ENCODE data around the gene CYP19A1.
"Not testable (repeated sequence)": the region's sequence is repeated elsewhere in the genome, so short reads cannot be mapped to it uniquely, and the experiment has no call there.

The CYP19A1 gene

DNA sequence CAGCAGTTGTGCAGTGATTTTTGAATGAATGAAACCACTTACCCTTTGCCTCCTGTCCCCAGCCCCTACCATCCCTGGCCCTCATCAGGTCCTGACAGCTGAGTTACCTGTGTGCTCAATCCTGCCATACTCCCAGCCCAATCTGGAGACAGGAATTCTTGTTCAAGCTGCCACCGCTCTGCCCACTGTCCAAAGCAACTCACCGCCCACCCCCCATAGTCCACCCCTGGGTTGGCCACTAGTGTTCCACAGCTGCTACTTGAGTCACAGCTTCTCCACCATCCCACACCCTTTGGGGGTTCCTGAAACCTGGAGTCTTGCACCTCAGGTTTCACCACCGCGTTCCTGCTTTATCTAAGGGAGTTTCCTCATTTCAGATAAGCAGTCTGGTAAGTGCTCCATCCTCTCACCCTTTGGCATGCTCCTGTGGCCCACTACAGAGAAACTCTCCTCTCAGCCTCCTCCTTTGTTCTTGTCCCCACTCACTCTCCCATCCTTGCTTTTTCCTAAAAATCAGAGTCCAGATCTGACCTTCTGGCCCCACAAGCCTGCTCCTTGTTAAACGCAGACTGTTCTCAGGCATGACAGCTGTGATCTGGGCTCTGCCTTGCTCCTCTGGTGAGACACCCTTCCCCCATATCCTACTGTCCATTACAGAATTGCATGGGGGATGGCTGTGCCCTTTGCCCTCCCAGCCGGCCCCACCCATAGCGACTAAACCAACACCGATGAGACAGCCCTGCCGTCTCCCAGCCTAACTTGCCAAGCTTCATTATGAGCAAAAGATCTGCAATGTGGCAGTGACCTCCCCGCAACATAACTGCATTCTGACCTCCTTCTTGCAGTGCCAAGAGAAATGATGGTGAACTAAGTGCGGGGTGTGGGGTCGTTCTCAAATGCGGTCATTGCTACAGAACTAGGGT, 50.0 kb downstream of the CYP19A1 start:
- no peak for DNase-seq

DNA sequence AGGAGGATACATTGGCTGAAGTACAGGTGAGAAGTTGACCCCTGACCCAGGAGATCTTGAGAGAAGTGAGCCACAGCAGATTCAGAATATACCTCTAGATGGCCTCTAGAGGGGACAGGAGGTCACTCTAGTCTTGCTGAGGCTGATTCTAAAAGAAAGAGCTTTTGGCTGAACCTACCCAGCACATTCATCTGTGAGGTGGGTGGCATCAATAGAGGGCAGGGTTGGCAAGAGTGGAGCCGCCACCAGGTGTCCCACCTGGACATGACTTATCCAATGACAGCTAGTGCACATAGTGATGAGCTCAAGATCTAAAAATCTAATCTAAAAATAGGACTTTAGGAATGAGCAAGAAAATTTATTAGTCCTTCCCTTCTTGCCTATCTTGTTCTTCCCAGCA, 51.6 kb downstream of the CYP19A1 start:
- DNase-seq: no peak

DNA sequence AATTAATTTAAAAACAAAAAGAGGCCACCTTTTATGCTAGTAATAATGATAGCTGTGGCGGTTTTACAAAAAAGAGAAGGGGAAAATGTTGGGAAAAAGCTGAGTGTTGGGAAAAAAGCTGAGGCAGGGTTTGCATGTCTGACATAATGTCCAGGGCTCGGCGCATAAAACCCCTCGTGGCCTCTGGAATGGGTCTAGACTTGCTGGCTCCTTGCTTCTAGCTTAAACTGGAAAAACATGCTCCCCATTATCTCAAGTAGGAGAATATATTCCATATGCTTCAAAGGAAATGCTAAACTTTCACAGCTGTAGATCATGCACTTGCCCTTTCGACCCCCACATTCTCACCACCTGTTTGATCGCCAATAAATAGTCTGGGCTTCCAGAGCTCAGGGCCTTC, 53.0 kb downstream of the CYP19A1 start:
- DNase-seq: no peak

DNA sequence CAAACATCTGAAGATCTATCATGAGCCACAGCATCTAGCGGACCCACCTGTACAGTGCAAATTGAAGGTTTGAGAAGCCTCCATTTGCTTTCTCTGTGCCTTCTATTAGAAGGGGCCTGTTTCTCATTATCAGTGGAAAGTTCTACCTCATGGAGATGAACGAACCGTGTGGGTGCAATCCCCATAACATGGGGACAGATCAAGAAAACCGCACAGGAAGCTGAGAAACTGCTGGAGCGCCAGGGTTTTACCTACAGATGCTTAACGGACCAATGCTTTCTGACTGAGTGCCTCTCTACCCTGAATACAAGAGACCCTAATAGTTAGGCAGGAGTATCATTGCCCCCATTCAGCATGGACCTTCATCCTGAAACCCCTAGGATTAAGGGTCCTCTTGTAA, 53.5 kb downstream of the CYP19A1 start:
- no peak for DNase-seq

DNA sequence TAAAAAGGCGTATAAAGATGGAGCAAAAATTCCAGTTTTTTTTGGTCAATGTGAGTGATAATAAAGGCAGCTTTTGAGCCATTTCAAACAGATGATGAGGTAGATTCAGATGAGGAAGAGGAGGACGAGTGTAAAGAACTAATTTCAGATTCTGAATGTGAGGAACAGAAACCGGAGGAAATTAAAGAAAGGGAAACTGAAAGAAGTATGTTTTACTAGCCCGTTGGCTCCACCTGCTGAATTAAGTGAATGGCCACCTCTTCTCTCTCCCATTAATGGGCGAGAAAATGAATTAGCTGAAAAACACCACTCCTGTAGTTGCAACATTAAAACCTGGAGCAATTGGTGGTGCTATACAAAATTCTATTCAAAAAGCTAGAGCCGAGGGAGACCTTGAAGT, 55.4 kb downstream of the CYP19A1 start:
- DNase-seq: no peak

DNA sequence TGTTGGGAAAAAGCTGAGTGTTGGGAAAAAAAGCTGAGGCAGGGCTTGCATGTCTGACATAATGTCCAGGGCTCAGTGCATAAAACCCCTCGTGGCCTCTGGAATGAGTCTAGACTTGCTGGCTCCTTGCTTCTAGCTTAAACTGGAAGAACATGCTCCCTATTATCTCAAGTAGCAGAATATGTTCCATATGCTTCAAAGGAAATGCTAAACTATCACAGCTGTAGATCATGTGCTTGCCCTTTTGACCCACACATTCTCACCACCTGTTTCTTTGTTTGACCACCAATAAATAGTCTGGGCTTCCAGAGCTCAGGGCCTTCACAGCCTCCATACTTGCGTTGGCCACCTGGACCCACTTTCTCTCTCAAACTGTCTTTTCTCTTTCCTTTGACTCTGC, 56.2 kb downstream of the CYP19A1 start:
- DNase-seq: not testable (repeated sequence)

DNA sequence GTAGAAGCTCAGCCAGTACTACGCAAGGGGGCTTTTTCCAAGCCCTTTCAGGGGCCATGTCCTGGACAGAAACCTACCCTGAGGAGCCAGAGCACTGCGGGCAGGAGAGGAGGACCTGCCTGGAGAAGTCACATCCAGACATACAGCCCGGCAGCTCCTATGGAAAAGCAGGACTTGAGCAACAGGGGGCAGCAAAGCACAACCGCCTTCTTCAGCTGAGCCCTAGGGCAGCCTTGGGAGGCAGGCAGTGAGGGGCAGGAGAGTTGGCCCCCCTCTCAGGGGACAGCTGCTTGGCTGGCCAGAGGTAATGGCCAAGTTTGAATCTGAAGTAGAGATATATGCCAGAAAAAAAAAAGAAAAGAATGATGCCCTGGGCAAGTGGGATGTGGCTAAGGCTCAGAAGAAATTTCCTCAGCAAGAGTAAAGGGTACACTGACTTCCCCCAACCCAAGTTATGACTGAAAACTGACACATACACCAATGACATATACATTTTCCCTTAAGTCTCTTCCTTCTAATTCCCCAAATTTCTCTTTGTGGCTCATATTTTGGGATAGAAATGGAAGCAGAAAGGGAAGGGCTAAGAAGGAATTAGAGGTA, 56.9 kb downstream of the CYP19A1 start:
- no peak for DNase-seq

DNA sequence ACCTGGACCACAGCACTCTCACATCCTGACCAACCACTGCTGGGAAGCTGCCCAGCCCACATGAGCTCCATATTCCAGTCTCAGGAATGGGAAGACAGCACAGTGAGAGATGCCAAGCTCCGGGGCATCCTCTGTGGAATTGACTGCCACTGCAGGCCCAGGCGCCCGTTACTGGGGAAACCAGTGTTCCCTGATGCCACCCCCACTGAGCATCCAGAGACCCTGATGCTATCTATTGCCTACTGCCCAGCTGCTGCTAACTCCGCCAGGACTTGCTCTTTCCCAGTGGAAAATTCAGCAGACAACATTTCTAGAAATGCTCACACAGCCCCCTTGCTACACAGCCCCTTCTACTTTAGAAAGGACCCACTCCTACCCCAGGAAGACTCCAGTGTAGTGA, 57.6 kb downstream of the CYP19A1 start:
- no peak for DNase-seq

DNA sequence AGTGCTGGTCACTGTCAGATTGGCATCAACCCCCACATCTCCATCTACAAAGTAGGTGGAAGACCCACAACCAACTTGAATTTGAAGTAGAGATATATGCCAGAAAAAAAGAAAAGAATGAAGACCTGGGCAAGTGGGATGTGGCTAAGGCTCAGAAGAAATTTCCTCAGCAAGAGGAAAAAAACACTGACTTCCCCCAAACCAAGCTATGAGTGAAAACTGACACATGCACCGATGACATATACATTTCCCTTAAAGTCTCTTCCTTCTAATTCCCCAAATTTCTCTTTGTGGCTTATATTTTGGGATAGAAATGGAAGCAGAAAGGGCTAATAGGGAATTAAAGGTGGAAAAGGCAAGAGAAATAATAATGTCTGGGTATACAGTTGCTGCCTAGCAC, 59.0 kb downstream of the CYP19A1 start:
- DNase-seq: no peak

DNA sequence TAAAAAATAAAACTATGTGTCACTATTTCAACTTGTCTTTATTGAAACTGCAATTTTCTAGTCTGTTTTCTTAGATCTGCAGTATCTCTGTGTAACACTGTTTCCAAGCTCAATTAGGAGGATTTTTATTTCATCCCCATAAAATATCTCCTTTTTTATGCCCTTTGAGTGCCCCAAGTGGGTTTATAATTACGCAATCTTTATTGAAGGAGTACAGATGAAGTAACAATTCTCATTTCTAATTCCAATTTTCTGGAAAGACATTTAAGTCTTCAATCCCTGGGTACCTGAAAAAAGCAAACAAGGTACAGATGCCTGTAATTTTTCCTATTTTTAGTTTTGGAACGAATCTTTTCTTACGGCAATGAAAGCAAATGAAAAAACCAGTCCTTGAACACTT, 61.3 kb downstream of the CYP19A1 start:
- no peak for DNase-seq

DNA sequence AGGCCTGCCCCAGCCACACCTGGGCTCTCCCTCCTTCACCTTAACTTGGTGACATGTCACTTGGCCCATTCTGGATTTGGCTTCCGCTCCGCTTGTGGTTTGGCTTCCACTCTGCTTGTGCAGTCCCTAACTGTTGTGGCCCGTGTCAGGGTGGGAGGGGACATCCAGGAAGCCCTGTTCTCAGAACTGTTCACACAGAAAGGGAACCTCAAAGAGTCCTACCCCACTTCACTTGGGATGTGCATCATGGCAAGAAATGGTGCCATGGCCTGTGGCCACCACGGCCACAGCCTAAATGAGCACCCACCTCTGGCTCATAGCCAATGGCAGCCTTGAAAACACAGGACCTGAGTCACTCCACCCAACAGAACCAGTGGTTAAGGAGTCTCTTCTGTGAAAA, 63.4 kb downstream of the CYP19A1 start:
- DNase-seq: no peak

DNA sequence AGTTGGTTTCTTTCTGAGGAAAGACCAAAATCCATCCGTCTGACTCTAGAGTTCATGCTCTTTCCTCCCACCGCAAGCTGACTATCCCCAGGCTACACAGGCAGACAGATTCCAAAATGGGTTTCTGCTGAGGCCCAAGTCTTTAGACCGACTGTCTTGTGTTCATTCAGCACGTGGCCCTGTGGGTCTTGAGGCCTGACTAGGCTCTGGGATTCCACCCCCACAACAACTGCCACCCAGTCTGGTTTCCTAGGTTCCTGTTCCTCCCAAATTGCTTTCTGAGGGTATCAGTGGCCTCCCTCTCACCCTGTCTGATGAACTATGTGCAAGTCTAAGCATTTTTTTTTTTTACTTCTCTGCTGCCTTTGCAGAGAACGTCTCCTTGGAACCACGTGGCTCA, 67.7 kb downstream of the CYP19A1 start:
- no peak for DNase-seq

DNA sequence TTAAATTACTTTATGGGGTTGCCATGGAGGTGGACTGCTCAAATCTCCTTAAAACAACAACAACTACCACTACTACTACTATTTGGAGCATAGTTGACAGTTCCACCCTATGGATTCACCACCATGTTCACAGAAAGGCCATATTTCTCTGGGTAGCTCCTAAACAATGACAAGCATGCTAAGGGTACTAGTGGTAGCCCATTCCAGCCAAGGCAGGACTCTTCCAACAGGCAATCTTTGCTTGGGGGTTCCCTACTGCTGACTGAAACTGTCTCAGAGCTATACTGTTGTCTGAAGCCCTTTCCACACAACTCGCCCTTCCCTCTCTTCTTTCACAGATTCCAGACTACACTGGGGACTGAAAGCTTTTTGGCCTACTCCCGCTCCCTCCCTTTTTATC, 68.9 kb downstream of the CYP19A1 start:
- DNase-seq: no peak

DNA sequence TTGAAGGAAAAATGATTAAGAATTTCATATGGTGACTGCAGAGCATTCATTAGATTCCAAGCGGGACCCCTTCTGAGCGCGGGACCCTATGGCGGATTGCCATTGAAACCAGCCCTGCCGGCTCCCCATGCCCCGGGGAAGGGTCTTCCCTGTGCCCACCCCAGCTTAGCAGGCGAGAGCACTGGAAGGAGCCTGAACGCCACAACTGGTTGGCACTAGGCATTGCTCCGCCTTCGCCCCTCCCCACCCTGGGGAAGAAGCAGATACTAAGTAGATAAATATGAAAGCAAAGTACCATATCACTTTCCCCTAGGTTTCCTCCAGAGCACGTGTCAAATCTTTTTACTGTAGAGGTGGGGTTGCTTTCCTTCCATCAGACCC, 70.7 kb downstream of the CYP19A1 start:
- no peak for DNase-seq

DNA sequence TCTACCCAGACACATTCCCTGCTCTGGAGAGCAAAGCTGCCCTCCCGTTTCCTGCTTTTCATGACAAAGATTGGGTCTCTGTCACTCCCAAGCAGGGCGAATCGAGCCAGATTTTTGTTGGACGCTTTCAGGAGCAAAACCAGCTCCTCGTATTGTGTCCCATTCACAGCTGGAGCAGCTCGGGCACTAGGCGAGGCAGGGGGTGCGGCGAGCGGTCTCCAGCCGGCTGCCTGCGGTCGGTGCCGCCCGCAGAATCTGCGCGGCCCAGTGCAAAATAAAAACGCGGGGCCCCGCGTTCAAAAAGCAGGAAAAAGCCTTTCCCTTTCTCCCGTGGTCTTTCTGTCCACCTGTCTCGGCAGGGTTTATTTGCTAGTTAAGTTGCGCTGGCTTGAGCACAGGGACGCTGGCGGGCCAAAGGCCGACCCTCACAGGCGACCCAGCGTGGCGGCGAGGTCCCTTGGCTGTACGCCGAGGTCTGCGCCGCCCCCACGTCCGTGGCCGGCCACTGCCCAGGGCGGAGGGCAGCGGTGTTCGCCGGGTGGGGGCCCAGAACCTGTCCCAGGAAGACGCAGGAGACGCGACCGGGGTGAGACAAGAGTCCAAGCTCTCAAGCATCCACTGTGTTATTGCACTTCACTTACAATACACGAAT, 71.2 kb downstream of the CYP19A1 start:
- DNase-seq: no peak

DNA sequence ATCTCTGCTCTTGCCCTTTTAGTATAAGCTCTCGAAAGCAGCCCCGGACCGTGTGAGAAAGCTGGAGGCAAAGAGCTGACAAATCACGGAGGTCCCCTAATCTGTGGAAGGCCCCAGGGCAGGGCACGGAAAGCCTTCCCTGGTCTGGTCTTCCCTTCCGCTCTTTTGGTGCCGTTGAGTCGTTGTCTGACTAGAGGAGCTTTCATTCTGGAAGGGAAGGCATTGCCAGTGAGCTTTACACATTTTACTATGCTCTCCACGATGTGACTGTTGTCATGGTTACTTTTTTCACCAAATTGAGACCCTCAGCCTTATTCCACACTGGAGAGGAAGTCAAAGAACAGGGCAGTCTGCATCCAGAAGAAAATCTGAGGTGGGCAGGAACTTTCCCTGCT, 71.7 kb downstream of the CYP19A1 start:
- DNase-seq: no peak

DNA sequence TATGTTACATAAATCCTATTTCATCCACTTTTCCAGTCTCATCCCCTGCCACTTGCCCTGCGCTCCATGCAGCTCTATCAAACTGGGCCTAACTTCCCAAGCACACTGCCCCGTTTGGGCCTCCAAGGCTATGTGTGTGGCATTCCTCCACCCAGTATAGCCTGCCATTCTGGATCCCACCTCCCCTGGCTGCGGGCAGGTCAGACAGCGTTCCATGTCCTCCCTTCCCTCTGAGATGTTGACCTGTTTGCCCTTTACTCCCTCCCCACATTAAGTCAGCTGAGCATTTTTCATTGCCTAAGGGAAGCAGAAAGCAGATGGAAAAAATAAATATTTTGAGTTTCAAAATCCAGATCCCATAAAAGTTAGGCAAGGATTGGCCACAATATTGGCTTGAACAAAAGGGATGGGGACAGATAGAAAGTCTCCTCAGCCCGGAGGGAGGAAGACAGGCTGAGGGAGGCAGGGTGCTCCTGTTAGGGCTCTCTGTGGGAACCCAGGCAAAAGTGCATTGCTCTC, 73.3 kb downstream of the CYP19A1 start:
- DNase-seq: no peak

DNA sequence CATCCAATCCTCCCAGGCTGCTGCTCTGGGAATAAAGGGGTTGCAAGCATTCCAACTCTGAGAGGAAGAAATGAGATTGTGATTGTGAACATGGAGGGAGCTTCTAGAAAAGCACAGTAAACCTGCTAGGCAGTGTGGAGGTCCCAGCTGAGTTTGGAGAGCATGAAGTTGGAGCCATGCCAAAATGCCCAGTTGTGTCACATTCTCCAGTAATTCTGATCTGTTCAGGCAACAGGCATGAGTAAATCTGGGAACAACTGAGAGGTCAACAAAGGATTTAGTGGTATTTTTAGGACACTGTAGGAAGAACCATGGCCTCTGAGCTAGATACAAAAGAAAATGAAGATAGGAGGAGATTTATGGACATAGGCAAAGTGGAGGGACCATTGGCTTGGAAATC, 74.7 kb downstream of the CYP19A1 start:
- DNase-seq: no peak

DNA sequence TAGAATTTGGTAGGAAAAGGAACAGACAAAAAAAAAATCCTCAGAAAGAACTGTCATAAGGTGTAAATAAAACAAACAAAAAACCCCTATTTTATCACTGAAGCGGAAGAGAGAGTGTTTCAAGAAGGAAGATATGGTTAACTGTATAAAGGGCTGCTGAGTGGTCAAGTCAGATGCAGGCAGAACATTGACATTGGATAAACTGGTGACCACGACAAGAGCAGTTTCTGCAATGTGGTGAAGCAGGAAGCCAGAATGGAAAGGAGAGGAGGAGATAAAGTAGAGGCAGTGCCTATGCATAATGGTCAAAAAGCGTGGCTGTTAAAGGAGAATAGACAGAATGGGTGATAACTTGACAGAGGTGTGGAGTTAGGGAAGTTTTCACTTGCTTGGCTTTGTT, 75.3 kb downstream of the CYP19A1 start:
- no peak for DNase-seq

DNA sequence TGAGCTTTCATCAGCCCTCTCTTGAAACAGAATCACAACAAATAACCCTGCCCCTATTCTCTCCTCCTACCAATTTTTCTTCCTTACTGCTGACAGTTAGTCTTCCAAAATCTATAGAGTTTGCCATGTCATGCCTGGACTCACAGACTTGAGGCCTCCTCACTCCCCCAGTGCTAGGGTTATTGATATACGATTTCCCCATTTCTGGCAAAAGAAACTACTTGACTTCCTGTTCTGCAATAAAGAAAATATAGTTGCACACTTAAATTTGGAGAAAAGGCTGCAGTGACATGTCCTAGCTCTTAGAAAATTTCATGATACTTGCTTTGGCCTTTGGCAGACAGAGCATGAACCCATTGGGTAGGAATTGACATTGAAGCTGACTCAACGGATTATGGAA, 75.9 kb downstream of the CYP19A1 start:
- no peak for DNase-seq

DNA sequence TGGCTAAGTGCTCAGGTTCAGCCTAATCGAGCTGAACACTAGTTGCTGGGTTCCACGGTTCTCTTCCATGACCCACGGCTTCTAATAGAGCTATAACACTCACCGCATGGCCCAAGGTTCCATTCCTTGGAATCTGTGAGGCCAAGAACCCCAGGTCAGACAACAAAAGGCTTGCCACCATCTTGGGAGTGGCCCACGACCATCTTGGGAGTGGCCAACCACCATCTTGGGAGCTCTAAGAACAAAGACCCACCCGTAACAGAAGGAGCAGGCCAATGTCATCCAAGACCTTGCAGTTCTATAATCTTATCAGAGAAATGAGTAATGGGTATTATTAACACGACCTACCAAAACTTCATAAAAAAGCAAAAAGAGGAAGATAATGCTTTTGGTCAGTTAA, 77.3 kb downstream of the CYP19A1 start:
- not testable (repeated sequence) for DNase-seq

DNA sequence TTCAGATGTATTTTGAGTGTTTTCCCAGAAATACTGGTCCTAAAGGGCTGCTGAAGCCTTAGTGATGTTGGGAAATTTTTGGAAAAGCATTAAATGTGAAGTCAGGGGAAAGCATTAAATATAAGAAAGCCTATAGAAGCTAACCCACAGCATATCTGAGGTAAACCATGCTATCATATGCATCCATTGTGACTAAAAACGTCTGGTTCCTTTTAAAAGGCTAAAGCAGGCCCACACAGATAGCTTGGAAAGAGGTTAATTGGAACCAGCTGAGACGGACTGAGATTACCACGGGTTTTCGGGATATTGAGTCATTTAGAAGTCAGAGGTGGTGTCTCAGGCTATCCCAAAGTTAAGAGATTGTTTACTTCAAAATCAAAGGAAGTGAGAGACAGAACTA, 78.2 kb downstream of the CYP19A1 start:
- no peak for DNase-seq

DNA sequence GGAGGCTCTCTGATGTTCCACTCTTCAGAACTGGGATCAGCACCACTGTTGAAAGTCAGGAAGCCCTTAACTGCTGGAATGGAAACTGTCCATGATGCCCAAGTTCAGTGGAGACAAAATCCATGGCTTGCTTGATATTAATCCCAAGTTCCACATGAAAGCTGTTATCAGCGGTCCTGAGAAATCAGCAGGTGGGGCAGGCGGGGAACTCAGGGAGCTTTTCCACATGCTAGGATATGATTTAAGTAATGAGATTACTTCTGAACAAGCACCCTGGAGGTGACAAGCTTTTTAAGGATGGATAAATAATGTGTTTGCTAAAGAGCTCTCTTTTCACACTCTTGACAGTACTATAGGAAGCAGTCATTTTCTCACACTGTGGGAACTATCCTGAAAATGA, 82.9 kb downstream of the CYP19A1 start:
- DNase-seq: no peak

DNA sequence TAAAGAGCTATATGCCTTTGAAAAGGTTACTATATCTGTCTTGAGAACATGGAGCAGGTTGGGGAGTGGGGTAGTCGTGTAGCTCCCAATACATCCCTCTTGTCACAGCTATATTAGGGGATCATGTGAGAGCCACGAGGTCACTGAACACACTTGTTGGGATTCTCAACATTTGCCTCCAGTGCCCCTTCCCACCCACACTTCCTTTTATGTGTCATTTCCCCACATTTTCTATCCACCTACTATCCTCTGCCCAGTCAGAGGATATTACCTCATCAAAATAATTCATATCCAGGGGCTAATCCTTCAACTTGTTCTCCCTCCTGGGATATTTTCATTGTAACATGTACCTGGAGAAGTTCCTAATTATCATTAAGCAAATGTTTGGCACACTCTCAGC, 85.0 kb downstream of the CYP19A1 start:
- no peak for DNase-seq
